ENCODE measurements around the gene EXOC3L2. TPM values are rescaled to one million over a fixed set of nuclear protein-coding genes. Genes with fewer than 3 reads are reported as not detected.
"Not testable (repeated sequence)": the region's sequence is repeated elsewhere in the genome, so short reads cannot be mapped to it uniquely, and the experiment has no call there.

EXOC3L2 gene
- polyA plus RNA-seq, 1 experiment = 0.04 TPM

GRCh38 chr19:45238556-45238955 lies 6.7 kb downstream of the EXOC3L2 start:
- POLR2A ChIA-PET = no interaction called here
- H3K36me3 ChIP-seq (ENCODE audit: control insufficient read depth, insufficient read depth, low read length) = no peaks in the 10 kb centered on the region
- CTCF ChIA-PET = no interaction called here
- TF ChIP-seq CTCF (IDR thresholded peaks at IDR 0.05; ENCODE audit: insufficient read depth, low read depth, low read length) = no peak
- no peak for DNase-seq (ENCODE audit: low read depth)
- no peak overlapping the region for H3K4me3 ChIP-seq (ENCODE audit: low read depth, low read length)
- peaks cover 3% of the 10 kb centered on the region for H3K27me3 ChIP-seq (ENCODE audit: control insufficient read depth, insufficient read depth, low read length)

- no peak overlapping the region for H3K4me3 ChIP-seq (ENCODE audit: low read depth, low read length)
- no peak for DNase-seq (ENCODE audit: low read depth)
- no peak for TF ChIP-seq CTCF (IDR thresholded peaks at IDR 0.05; ENCODE audit: insufficient read depth, low read depth, low read length)
- POLR2A ChIA-PET = no interaction called here
- CTCF ChIA-PET = no interaction called here
- H3K27me3 ChIP-seq (ENCODE audit: control insufficient read depth, insufficient read depth, low read length) = peaks cover 3% of the 10 kb centered on the region
- H3K36me3 ChIP-seq (ENCODE audit: control insufficient read depth, insufficient read depth, low read length) = no peaks in the 10 kb centered on the region
These were observed 9.7 kb downstream of the EXOC3L2 start for GRCh38 chr19:45235485-45235884.

- no peak overlapping the region for H3K4me3 ChIP-seq (ENCODE audit: low read depth, low read length)
- DNase-seq (ENCODE audit: low read depth) = no peak
- no peaks in the 10 kb centered on the region for H3K36me3 ChIP-seq (ENCODE audit: control insufficient read depth, insufficient read depth, low read length)
- TF ChIP-seq CTCF (IDR thresholded peaks at IDR 0.05; ENCODE audit: insufficient read depth, low read depth, low read length) = no peak
- peaks cover 3% of the 10 kb centered on the region for H3K27me3 ChIP-seq (ENCODE audit: control insufficient read depth, insufficient read depth, low read length)
- ChIA-PET POLR2A (no interaction called here), CTCF (no interaction called here)
These were observed 10.9 kb downstream of the EXOC3L2 start for GRCh38 chr19:45234089-45234869.

GRCh38 chr19:45231891-45232290 lies 13.3 kb downstream of the EXOC3L2 start:
- POLR2A ChIA-PET = no interaction called here
- no peak overlapping the region for H3K4me3 ChIP-seq (ENCODE audit: low read depth, low read length)
- no peak for DNase-seq (ENCODE audit: low read depth)
- CTCF ChIA-PET = interaction anchor here (0.6 to 2.2 kb wide), 3 partner anchors 15 to 31 kb away, joined by 3 to 5 read pairs (median 3); no protein-coding TSS in a partner anchor
- H3K27me3 ChIP-seq (ENCODE audit: control insufficient read depth, insufficient read depth, low read length) = peaks cover 3% of the 10 kb centered on the region
- no peaks in the 10 kb centered on the region for H3K36me3 ChIP-seq (ENCODE audit: control insufficient read depth, insufficient read depth, low read length)
- no peak for TF ChIP-seq CTCF (IDR thresholded peaks at IDR 0.05; ENCODE audit: insufficient read depth, low read depth, low read length)

GRCh38 chr19:45229056-45229455 lies 16.2 kb downstream of the EXOC3L2 start:
- H3K36me3 ChIP-seq (ENCODE audit: control insufficient read depth, insufficient read depth, low read length); DNase-seq (ENCODE audit: low read depth); POLR2A ChIA-PET; H3K27me3 ChIP-seq (ENCODE audit: control insufficient read depth, insufficient read depth, low read length); H3K4me3 ChIP-seq (ENCODE audit: low read depth, low read length): not testable (repeated sequence)
- CTCF ChIA-PET = interaction anchor here (0.6 to 1.1 kb wide), 2 partner anchors 19 to 137 kb away, joined by 3 to 6 read pairs; no protein-coding TSS in a partner anchor

- ChIA-PET CTCF (no interaction called here), POLR2A (no interaction called here)
- no peak for TF ChIP-seq CTCF (IDR thresholded peaks at IDR 0.05; ENCODE audit: insufficient read depth, low read depth, low read length)
- no peak overlapping the region for H3K4me3 ChIP-seq (ENCODE audit: low read depth, low read length)
- no peaks in the 10 kb centered on the region for H3K36me3 ChIP-seq (ENCODE audit: control insufficient read depth, insufficient read depth, low read length)
- H3K27me3 ChIP-seq (ENCODE audit: control insufficient read depth, insufficient read depth, low read length) = peaks cover 5% of the 10 kb centered on the region
- DNase-seq (ENCODE audit: low read depth) = no peak
These were observed 20.6 kb downstream of the EXOC3L2 start for GRCh38 chr19:45224645-45225044.
